HEK293 (cell line): Measurements from ENCODE around the gene ARHGEF26.

Experiments
- CTCF ChIA-PET: fragments of 350-600 bp; formaldehyde crosslinking; extraction: SDS; loops from one replicate; lab custom pipeline; 2021; ENCODE audit warnings: antibody characterized with exemption; lab: Yijun Ruan, JAX
- POLR2A ChIA-PET: fragments of 300-600 bp; formaldehyde crosslinking; extraction: SDS; loops from one replicate; lab custom pipeline; 2020; ENCODE audit warnings: antibody characterized with exemption, inconsistent platforms; lab: Yijun Ruan, JAX
- H3K27ac ChIP-seq: fragments of 200-500 bp; sonication (Bioruptor generic); 2 replicates; pipeline ENCODE4 v1.5.1; 2014; ENCODE audit warnings: low read depth, low read length, control low read depth, inconsistent platforms; ENCODE audit errors: extremely low read depth
- H3K36me3 ChIP-seq, 2 experiments: fragments of 200-500 bp in 1 of 2; sonication (Bioruptor generic) in 1 of 2; 1 replicate in 1 of 2; 2 replicates in 1 of 2; pipeline ENCODE4 v1.5.1; 2014 to 2017; ENCODE audit warnings: inconsistent platforms in 2 of 2, low read length in 2 of 2; ENCODE audit not compliant: control insufficient read depth in 2 of 2, insufficient read depth in 1 of 2
- H3K4me1 ChIP-seq: fragments of 200-500 bp; sonication (Bioruptor generic); 2 replicates; pipeline ENCODE4 v1.5.1; 2014; ENCODE audit warnings: mild to moderate bottlenecking, low read length, inconsistent platforms; ENCODE audit not compliant: control insufficient read depth, insufficient read depth
- H3K4me3 ChIP-seq: 2 replicates; pipeline ENCODE4 v1.5.1; 2011; ENCODE audit warnings: low read depth, mild to moderate bottlenecking, control low read depth, low read length, moderate library complexity
- H3K9me3 ChIP-seq: fragments of 200-500 bp; sonication (Bioruptor generic); 2 replicates; pipeline ENCODE4 v1.5.1; 2014; ENCODE audit warnings: low read depth, low read length, inconsistent platforms; ENCODE audit not compliant: control insufficient read depth, insufficient read depth
- BCL11B ChIP-seq: fragments of 450-650 bp; formaldehyde crosslinking; IDR thresholded peaks from 2 replicates; pipeline ENCODE4 v1.5.1; 2016; ENCODE audit warnings: low read depth, missing biosample characterization, missing genetic modification characterization
- KLF8 ChIP-seq: fragments of 450-650 bp; formaldehyde crosslinking; IDR thresholded peaks from 2 replicates; pipeline ENCODE4 v1.5.1; 2016; ENCODE audit warnings: missing biosample characterization, missing genetic modification characterization
- MYNN ChIP-seq: fragments of 450-650 bp; formaldehyde crosslinking; IDR thresholded peaks from 2 replicates; pipeline ENCODE4 v1.5.1; 2016; ENCODE audit warnings: missing biosample characterization, missing genetic modification characterization, borderline replicate concordance
- RBAK ChIP-seq: fragments of 450-650 bp; formaldehyde crosslinking; IDR thresholded peaks from 2 replicates; pipeline ENCODE4 v1.5.1; 2016; ENCODE audit warnings: missing biosample characterization, missing genetic modification characterization
- REPIN1 ChIP-seq: fragments of 450-650 bp; formaldehyde crosslinking; IDR thresholded peaks from 2 replicates; pipeline ENCODE4 v1.5.1; 2017; ENCODE audit warnings: missing biosample characterization, missing genetic modification characterization, low read depth
- SP3 ChIP-seq: fragments of 450-650 bp; formaldehyde crosslinking; IDR thresholded peaks from 2 replicates; pipeline ENCODE4 v1.5.1; 2016; ENCODE audit warnings: missing biosample characterization, missing genetic modification characterization
- ZBTB17 ChIP-seq: fragments of 450-650 bp; formaldehyde crosslinking; IDR thresholded peaks from 2 replicates; pipeline ENCODE4 v1.5.1; 2016; ENCODE audit warnings: missing biosample characterization, missing genetic modification characterization
- ZBTB20 ChIP-seq: fragments of 450-650 bp; formaldehyde crosslinking; IDR thresholded peaks from 2 replicates; pipeline ENCODE4 v1.5.1; 2016; ENCODE audit warnings: missing biosample characterization, missing genetic modification characterization
- ZFP37 ChIP-seq: fragments of 450-650 bp; formaldehyde crosslinking; IDR thresholded peaks from 2 replicates; pipeline ENCODE4 v1.5.1; 2016; ENCODE audit warnings: missing biosample characterization, missing genetic modification characterization
- ZFP41 ChIP-seq: fragments of 450-650 bp; formaldehyde crosslinking; IDR thresholded peaks from 2 replicates; pipeline ENCODE4 v1.5.1; 2016; ENCODE audit warnings: missing biosample characterization, missing genetic modification characterization, borderline replicate concordance
- ZNF155 ChIP-seq: fragments of 450-650 bp; formaldehyde crosslinking; IDR thresholded peaks from 2 replicates; pipeline ENCODE4 v1.5.1; 2016; ENCODE audit warnings: missing biosample characterization, missing genetic modification characterization
- ZNF2 ChIP-seq: fragments of 450-650 bp; formaldehyde crosslinking; IDR thresholded peaks from 2 replicates; pipeline ENCODE4 v1.5.1; 2016; ENCODE audit warnings: missing biosample characterization, missing genetic modification characterization
- ZNF266 ChIP-seq: fragments of 450-650 bp; formaldehyde crosslinking; IDR thresholded peaks from 2 replicates; pipeline ENCODE4 v1.5.1; 2016; ENCODE audit warnings: missing biosample characterization, missing genetic modification characterization, low read depth
- ZNF335 ChIP-seq: fragments of 450-650 bp; formaldehyde crosslinking; conservative IDR thresholded peaks from 2 replicates; pipeline ENCODE4 v1.5.1; 2016; ENCODE audit warnings: missing biosample characterization, missing genetic modification characterization
- ZNF341 ChIP-seq: fragments of 450-650 bp; formaldehyde crosslinking; IDR thresholded peaks from 2 replicates; pipeline ENCODE4; 2016; ENCODE audit warnings: low read depth, missing biosample characterization, missing genetic modification characterization
- ZNF354C ChIP-seq: fragments of 450-650 bp; formaldehyde crosslinking; IDR thresholded peaks from 2 replicates; pipeline ENCODE4 v1.5.1; 2016; ENCODE audit warnings: missing biosample characterization, missing genetic modification characterization, low read depth, borderline replicate concordance
- ZNF37A ChIP-seq: fragments of 450-650 bp; IDR thresholded peaks from 2 replicates; pipeline ENCODE4 v1.5.1; 2018; ENCODE audit warnings: missing biosample characterization, missing genetic modification characterization
- ZNF416 ChIP-seq: fragments of 450-650 bp; formaldehyde crosslinking; IDR thresholded peaks from 2 replicates; pipeline ENCODE4 v1.5.1; 2016; ENCODE audit warnings: missing biosample characterization, missing genetic modification characterization
- ZNF558 ChIP-seq: fragments of 450-650 bp; formaldehyde crosslinking; IDR thresholded peaks from 2 replicates; pipeline ENCODE4 v1.5.1; 2016; ENCODE audit warnings: missing biosample characterization, missing genetic modification characterization
- ZNF560 ChIP-seq: fragments of 450-650 bp; formaldehyde crosslinking; IDR thresholded peaks from 2 replicates; pipeline ENCODE4 v1.5.1; 2017; ENCODE audit warnings: missing biosample characterization, missing genetic modification characterization, borderline replicate concordance
- ZNF76 ChIP-seq: fragments of 450-650 bp; formaldehyde crosslinking; IDR thresholded peaks from 2 replicates; pipeline ENCODE4; 2016; ENCODE audit warnings: low read depth, missing biosample characterization, missing genetic modification characterization, borderline replicate concordance
- ZNF792 ChIP-seq: fragments of 450-650 bp; formaldehyde crosslinking; IDR thresholded peaks from 2 replicates; pipeline ENCODE4 v1.5.1; 2016; ENCODE audit warnings: missing biosample characterization, missing genetic modification characterization
- TF ChIP-seq, protein P1 (sequence below): fragments of 450-650 bp; formaldehyde crosslinking; IDR thresholded peaks from 2 replicates; pipeline ENCODE4 v1.5.1; 2016; ENCODE audit warnings: missing biosample characterization, missing genetic modification characterization, borderline replicate concordance
- TF ChIP-seq, protein P2 (sequence below): fragments of 450-650 bp; formaldehyde crosslinking; IDR thresholded peaks from 2 replicates; pipeline ENCODE4 v1.5.1; 2016; ENCODE audit warnings: missing biosample characterization, missing genetic modification characterization
- TF ChIP-seq, protein P3 (sequence below): fragments of 450-650 bp; formaldehyde crosslinking; IDR thresholded peaks from 2 replicates; pipeline ENCODE4 v1.5.1; 2016; ENCODE audit warnings: missing biosample characterization, missing genetic modification characterization
- TF ChIP-seq, protein P4 (sequence below): fragments of 450-650 bp; formaldehyde crosslinking; IDR thresholded peaks from 2 replicates; pipeline ENCODE4 v1.5.1; 2016; ENCODE audit warnings: missing biosample characterization, missing genetic modification characterization
- TF ChIP-seq, protein P5 (sequence below): fragments of 450-650 bp; formaldehyde crosslinking; IDR thresholded peaks from 2 replicates; pipeline ENCODE4 v1.5.1; 2016; ENCODE audit warnings: missing biosample characterization, missing genetic modification characterization

ARHGEF26 gene

DNA sequence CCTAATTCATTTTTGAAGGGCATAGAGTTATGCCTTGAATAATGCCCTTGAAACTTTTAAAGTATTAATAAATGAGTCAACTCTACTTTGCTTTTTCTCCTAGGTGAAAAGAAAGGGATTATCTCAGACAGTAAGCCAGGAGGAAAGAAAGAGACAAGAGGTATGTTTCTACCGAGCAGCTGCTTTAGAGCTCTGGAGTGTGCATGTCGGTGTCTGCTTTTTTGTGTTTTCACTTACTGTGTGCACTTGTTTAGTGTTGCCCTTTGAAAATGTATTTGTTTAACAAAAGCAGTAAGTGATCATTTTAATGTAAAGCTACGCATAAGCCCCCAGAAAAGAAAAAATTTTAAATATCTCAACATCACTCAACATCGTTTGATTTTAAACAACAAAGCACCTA, 28.1 kb downstream of the ARHGEF26 start:
- TF ChIP-seq ZNF560 (tag by site-specific recombination) (no peak), REPIN1 (tag by site-specific recombination) (no peak), ZFP37 (tag by site-specific recombination) (no peak), ZNF335 (no peak), ZBTB17 (no peak), BCL11B (tag by site-specific recombination) (no peak), ZBTB20 (tag by site-specific recombination) (no peak), ZNF76 (tag by site-specific recombination) (no peak), ZNF2 (tag by site-specific recombination) (no peak), ZNF558 (tag by site-specific recombination) (no peak), ZNF354C (tag by site-specific recombination) (no peak), ZFP41 (no peak), ZNF792 (tag by site-specific recombination) (no peak), ZNF37A (no peak), SP3 (tag by site-specific recombination) (no peak), RBAK (tag by site-specific recombination) (no peak), ZNF266 (tag by site-specific recombination) (no peak)
- TF ChIP-seq, protein P1, sequence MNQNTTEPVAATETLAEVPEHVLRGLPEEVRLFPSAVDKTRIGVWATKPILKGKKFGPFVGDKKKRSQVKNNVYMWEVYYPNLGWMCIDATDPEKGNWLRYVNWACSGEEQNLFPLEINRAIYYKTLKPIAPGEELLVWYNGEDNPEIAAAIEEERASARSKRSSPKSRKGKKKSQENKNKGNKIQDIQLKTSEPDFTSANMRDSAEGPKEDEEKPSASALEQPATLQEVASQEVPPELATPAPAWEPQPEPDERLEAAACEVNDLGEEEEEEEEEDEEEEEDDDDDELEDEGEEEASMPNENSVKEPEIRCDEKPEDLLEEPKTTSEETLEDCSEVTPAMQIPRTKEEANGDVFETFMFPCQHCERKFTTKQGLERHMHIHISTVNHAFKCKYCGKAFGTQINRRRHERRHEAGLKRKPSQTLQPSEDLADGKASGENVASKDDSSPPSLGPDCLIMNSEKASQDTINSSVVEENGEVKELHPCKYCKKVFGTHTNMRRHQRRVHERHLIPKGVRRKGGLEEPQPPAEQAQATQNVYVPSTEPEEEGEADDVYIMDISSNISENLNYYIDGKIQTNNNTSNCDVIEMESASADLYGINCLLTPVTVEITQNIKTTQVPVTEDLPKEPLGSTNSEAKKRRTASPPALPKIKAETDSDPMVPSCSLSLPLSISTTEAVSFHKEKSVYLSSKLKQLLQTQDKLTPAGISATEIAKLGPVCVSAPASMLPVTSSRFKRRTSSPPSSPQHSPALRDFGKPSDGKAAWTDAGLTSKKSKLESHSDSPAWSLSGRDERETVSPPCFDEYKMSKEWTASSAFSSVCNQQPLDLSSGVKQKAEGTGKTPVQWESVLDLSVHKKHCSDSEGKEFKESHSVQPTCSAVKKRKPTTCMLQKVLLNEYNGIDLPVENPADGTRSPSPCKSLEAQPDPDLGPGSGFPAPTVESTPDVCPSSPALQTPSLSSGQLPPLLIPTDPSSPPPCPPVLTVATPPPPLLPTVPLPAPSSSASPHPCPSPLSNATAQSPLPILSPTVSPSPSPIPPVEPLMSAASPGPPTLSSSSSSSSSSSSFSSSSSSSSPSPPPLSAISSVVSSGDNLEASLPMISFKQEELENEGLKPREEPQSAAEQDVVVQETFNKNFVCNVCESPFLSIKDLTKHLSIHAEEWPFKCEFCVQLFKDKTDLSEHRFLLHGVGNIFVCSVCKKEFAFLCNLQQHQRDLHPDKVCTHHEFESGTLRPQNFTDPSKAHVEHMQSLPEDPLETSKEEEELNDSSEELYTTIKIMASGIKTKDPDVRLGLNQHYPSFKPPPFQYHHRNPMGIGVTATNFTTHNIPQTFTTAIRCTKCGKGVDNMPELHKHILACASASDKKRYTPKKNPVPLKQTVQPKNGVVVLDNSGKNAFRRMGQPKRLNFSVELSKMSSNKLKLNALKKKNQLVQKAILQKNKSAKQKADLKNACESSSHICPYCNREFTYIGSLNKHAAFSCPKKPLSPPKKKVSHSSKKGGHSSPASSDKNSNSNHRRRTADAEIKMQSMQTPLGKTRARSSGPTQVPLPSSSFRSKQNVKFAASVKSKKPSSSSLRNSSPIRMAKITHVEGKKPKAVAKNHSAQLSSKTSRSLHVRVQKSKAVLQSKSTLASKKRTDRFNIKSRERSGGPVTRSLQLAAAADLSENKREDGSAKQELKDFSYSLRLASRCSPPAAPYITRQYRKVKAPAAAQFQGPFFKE (tag by site-specific recombination) = no peak
- TF ChIP-seq, protein P2, sequence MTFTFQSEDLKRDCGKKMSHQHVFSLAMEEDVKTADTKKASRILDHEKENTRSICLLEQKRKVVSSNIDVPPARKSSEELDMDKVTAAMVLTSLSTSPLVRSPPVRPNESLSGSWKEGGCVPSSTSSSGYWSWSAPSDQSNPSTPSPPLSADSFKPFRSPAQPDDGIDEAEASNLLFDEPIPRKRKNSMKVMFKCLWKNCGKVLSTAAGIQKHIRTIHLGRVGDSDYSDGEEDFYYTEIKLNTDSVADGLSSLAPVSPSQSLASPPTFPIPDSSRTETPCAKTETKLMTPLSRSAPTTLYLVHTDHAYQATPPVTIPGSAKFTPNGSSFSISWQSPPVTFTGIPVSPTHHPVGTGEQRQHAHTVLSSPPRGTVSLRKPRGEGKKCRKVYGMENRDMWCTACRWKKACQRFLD (tag by site-specific recombination) = no peak
- no peak overlapping the region for H3K27ac ChIP-seq
- H3K36me3 ChIP-seq = peaks cover 0 to 5% of the 10 kb centered on the region in 2 experiments; a peak in 1 of 3 replicates
- POLR2A ChIA-PET = no interaction called here
- peaks cover 3% of the 10 kb centered on the region; the same call in 1 of the 2 replicates for H3K4me1 ChIP-seq
- CTCF ChIA-PET = interaction anchor here (0.6 kb wide), 2 partner anchors 103 to 715 kb away, joined by 4 to 5 read pairs; no protein-coding TSS in a partner anchor
- no peaks in the 10 kb centered on the region for H3K9me3 ChIP-seq
- H3K4me3 ChIP-seq = no peak overlapping the region

DNA sequence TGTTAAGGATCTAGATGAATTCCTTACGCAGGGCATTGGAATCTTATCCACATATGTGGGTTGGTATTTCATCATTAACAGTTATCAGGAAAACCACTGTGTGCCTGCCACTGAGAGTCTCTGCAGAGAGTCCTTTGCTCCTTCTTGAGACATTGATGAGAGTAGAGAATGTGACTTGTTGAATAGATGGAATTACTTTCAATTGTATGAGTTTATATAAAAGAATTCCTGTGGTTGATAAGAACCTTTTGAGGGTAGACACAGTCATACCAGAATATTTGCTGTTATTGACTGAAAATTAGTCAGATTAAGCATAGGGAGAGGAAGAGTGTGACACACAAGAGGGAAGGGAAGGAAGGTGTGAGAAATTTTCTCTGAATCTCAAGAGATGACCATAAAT, 30.8 kb downstream of the ARHGEF26 start:
- CTCF ChIA-PET = no interaction called here
- H3K4me3 ChIP-seq = no peak overlapping the region
- POLR2A ChIA-PET = no interaction called here
- no peaks in the 10 kb centered on the region for H3K9me3 ChIP-seq
- H3K36me3 ChIP-seq = peaks cover 0 to 5% of the 10 kb centered on the region in 2 experiments; a peak in 2 of 3 replicates
- no peaks in the 10 kb centered on the region for H3K4me1 ChIP-seq
- H3K27ac ChIP-seq = no peak overlapping the region
- no peak for TF ChIP-seq ZNF416 (tag by site-specific recombination)
- TF ChIP-seq MYNN = no peak
- TF ChIP-seq, protein P3, sequence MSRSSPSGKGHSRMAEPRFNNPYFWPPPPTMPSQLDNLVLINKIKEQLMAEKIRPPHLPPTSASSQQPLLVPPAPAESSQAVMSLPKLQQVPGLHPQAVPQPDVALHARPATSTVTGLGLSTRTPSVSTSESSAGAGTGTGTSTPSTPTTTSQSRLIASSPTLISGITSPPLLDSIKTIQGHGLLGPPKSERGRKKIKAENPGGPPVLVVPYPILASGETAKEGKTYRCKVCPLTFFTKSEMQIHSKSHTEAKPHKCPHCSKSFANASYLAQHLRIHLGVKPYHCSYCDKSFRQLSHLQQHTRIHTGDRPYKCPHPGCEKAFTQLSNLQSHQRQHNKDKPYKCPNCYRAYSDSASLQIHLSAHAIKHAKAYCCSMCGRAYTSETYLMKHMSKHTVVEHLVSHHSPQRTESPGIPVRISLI (tag by site-specific recombination) = no peak
- no peak for TF ChIP-seq ZNF341 (tag by site-specific recombination)
- TF ChIP-seq KLF8 (tag by site-specific recombination) = no peak
- TF ChIP-seq, protein P4, sequence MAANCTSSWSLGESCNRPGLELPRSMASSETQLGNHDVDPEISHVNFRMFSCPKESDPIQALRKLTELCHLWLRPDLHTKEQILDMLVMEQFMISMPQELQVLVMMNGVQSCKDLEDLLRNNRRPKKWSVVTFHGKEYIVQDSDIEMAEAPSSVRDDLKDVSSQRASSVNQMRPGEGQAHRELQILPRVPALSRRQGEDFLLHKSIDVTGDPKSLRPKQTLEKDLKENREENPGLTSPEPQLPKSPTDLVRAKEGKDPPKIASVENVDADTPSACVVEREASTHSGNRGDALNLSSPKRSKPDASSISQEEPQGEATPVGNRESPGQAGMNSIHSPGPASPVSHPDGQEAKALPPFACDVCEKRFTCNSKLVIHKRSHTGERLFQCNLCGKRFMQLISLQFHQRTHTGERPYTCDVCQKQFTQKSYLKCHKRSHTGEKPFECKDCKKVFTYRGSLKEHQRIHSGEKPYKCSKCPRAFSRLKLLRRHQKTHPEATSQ (tag by site-specific recombination) = no peak
- TF ChIP-seq, protein P5, sequence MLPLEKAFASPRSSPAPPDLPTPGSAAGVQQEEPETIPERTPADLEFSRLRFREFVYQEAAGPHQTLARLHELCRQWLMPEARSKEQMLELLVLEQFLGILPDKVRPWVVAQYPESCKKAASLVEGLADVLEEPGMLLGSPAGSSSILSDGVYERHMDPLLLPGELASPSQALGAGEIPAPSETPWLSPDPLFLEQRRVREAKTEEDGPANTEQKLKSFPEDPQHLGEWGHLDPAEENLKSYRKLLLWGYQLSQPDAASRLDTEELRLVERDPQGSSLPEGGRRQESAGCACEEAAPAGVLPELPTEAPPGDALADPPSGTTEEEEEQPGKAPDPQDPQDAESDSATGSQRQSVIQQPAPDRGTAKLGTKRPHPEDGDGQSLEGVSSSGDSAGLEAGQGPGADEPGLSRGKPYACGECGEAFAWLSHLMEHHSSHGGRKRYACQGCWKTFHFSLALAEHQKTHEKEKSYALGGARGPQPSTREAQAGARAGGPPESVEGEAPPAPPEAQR = no peak
- no peak for TF ChIP-seq ZNF155 (tag by site-specific recombination)
